Astrocyte (in vitro differentiated cells and primary cell): Measurements from ENCODE around the gene CSPG5.

Experiments
- CTCF ChIP-seq: IDR thresholded peaks from 2 replicates; pipeline ENCODE4 v1.5.1; 2011; ENCODE audit warnings: low read depth, mild to moderate bottlenecking, inconsistent platforms, low read length, moderate library complexity; ENCODE audit not compliant: insufficient read depth
- EZH2 ChIP-seq: IDR thresholded peaks from 2 replicates; pipeline ENCODE4 v1.6.1; 2012; ENCODE audit warnings: mild to moderate bottlenecking, low read length, inconsistent platforms; ENCODE audit not compliant: insufficient read depth

DNA sequence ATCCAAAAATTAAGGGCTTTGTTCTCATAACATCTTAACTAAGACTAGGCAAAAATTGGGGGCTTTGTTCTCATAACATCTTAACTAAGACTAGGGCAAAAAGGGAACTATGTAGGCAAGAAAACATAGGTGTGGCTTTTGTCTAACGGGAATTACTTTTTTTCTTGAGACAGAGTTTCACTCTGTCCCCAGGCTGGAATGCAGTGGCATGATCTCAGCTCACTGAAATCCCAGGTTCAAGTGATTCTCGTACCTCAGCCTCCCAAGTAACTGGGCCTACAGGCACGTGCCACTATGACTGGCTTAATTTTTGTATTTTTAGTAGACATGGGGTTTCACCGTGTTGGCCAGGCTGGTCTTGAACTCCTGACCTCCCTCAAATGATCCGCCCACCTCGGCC, 49.8 kb upstream of the CSPG5 start:
- TF ChIP-seq CTCF, result no peak
- no peak for TF ChIP-seq EZH2
